HAP-1 (cell line): Measurements from ENCODE around the gene KLHL35.

Experiments used
- DNase-seq, 2 experiments: peaks; one replicate each; pipeline ENCODE4 v3.0.0-alpha.2; 2016 to 2020; ENCODE audit warnings: low spot score in 2 of 2
- H3K27me3 ChIP-seq: fragments of 250-450 bp; sonication (Bioruptor Pico); 2 replicates; pipeline ENCODE4 v1.5.1; 2020; ENCODE audit warnings: low read depth, mild to moderate bottlenecking, moderate library complexity
- H3K36me3 ChIP-seq: fragments of 250-450 bp; sonication (Bioruptor Pico); replicated peaks from 2 replicates; pipeline ENCODE4 v1.5.1; 2020; ENCODE audit warnings: mild to moderate bottlenecking
- H3K4me1 ChIP-seq: fragments of 250-450 bp; sonication (Bioruptor Pico); 2 replicates; pipeline ENCODE4 v1.5.1; 2020; ENCODE audit warnings: mild to moderate bottlenecking
- H3K4me3 ChIP-seq: fragments of 250-450 bp; sonication (Bioruptor Pico); 2 replicates; pipeline ENCODE4 v1.5.1; 2020; ENCODE audit warnings: mild to moderate bottlenecking, moderate library complexity
- H3K9me3 ChIP-seq: fragments of 250-450 bp; sonication (Bioruptor Pico); 2 replicates; pipeline ENCODE4 v1.5.1; 2020; ENCODE audit warnings: mild to moderate bottlenecking, moderate library complexity
- in situ Hi-C: fragments of 300-500 bp; cut with MboI; formaldehyde crosslinking; loops from 3 replicates; pipeline ENCODE4 v1.14.3; 2020; ENCODE audit warnings: low sequenced_read_pairs, inconsistent platforms, mixed read lengths

The KLHL35 gene

DNA sequence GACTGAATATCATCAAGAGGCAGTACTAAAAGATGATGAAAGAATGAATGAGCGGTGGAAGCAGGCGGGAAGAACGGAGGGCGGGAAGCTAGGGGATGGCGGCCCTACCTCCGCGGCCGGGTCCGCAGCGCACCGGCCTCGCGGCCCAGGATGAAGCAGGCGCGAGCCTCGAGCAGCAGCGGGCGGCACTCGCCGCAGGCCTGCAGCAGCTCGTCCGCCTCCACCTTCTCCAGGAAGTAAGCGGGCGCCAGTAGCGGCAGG lies 3.4 kb downstream of the KLHL35 start:
- DNase-seq: no peak
- Histone ChIP-seq H3K36me3 (no peaks in the 10 kb centered on the region), H3K4me1 (no peaks in the 10 kb centered on the region), H3K9me3 (no peaks in the 10 kb centered on the region), H3K4me3 (no peak overlapping the region), H3K27me3 (peaks cover 30% of the 10 kb centered on the region)
- in situ Hi-C loops: no loop called here

DNA sequence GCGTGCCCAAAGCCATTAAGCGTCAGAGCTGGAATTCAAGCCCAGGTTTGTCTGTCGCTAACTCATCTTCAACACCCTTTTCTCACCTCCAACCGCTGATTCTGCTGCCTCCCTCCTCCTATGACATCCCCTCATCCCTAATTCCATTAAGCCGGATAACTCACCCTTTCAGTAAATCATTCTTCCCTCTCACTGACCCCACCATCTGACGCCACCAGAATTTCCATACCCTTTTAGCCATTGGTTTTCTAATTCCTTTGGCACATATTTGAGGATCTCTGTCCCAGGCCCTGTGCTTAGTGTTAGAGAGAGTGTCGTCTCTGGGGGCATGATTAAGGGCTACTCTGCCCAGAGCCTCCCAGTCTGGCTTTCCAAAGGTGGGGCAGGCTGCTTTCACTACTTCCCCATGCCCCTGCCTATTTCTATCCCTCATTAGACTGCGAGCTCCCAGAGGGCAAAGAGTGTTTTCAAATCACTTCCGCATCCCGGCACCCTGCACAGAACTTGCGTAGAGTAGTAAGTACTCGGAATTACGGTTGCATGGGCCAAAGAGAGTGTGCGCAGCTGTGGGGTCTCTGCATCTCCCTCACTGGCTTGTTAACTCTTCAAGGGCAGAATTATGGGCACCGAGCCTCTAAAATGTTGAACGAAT lies 3.9 kb downstream of the KLHL35 start:
- Histone ChIP-seq H3K4me3 (no peak overlapping the region), H3K9me3 (no peaks in the 10 kb centered on the region), H3K27me3 (peaks cover 30% of the 10 kb centered on the region), H3K36me3 (no peaks in the 10 kb centered on the region), H3K4me1 (no peaks in the 10 kb centered on the region)
- DNase-seq: no peak
- in situ Hi-C loops: no loop called here

DNA sequence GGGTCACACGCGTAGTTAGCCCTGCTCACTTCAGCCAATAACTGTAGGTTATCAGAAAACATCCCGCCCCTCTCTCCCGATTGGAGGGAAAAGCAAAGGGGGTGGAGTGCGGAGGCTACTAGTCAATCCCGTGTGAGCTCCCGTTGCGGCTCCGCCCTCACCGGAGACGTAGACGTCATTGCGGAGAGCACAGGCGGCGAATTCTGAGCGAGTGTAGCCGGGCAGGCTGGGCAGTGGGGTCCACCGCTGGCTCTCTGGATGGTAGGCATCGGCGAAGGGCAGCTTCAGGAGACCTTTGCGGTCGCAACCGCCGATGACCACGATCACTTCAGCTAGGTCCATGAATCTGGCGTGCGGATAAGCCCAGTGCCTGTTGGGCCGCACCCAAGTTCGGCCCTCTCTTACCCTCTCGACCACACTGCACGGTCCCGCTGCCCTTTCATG lies 4.7 kb downstream of the KLHL35 start:
- H3K4me3 ChIP-seq: no peak overlapping the region
- H3K27me3 ChIP-seq: peaks cover 30% of the 10 kb centered on the region
- peaks cover 2% of the 10 kb centered on the region; the same call in 1 of the 2 replicates for H3K36me3 ChIP-seq
- no peaks in the 10 kb centered on the region for H3K4me1 ChIP-seq
- in situ Hi-C loops: no loop called here
- H3K9me3 ChIP-seq: no peaks in the 10 kb centered on the region
- peak in 1 of 2 experiments; percentile 32 for DNase-seq

DNA sequence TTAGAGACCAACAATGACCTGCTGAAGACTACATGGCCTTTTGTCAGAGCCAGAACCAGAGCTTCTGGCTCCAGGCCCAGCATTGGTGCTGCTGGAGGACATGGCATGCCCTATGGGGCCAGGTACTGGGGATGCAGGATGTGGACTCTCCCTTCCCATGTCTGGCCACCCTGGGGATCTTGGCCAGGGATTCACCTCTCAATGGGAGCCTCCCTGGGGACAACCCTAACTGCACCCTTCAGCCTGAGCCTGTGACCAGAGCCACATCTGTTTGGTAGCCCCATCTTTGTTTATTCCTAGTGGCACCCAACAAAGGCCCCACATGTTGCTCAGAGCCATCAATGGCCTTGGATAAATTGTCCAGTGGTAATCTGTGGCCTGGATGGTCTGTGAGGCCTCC lies 5.8 kb downstream of the KLHL35 start:
- H3K36me3 ChIP-seq: peaks cover 13% of the 10 kb centered on the region; the same call in 1 of the 2 replicates

GRCh38 chr11:75426720-75427086 lies 6.3 kb downstream of the KLHL35 start:
- Histone ChIP-seq H3K36me3 (peaks cover 18% of the 10 kb centered on the region; the same call in 1 of the 2 replicates), H3K4me3 (no peak overlapping the region), H3K27me3 (peaks cover 21% of the 10 kb centered on the region), H3K9me3 (no peaks in the 10 kb centered on the region), H3K4me1 (no peaks in the 10 kb centered on the region)
- in situ Hi-C loops: no loop called here
- no peak for DNase-seq

More for the DNA sequence above, 5.8 kb downstream of the KLHL35 start:
- in situ Hi-C loops: no loop called here
- no peak for DNase-seq
- no peak overlapping the region for H3K4me3 ChIP-seq
- peaks cover 26% of the 10 kb centered on the region for H3K27me3 ChIP-seq
- H3K4me1 ChIP-seq: no peaks in the 10 kb centered on the region
- H3K9me3 ChIP-seq: no peaks in the 10 kb centered on the region

DNA sequence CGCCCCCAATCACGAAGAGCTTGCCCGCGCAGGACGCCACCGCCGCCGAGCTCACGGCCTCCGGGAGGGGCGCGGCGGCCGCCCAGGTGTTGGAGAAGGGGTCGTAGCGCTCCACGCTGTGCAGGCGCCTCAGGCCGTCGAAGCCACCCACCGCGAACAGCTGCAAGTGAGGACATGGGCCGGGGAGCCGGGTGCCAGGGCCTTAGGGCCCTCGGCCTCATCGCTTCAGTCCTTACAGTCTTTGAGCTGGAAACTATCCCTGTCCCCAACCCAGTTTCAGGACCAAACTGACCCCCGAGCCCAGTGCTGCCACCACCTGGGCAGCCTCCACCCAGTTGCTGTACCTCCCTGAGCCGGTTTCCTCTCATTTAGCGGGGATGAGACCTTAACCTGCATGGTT lies 7.6 kb downstream of the KLHL35 start:
- Histone ChIP-seq H3K9me3 (no peaks in the 10 kb centered on the region), H3K4me1 (no peaks in the 10 kb centered on the region), H3K27me3 (peaks cover 8% of the 10 kb centered on the region), H3K4me3 (no peak overlapping the region), H3K36me3 (peaks cover 22% of the 10 kb centered on the region; the same call in 1 of the 2 replicates)
- peak in 1 of 2 experiments; percentile 33 for DNase-seq
- in situ Hi-C loops: no loop called here

DNA sequence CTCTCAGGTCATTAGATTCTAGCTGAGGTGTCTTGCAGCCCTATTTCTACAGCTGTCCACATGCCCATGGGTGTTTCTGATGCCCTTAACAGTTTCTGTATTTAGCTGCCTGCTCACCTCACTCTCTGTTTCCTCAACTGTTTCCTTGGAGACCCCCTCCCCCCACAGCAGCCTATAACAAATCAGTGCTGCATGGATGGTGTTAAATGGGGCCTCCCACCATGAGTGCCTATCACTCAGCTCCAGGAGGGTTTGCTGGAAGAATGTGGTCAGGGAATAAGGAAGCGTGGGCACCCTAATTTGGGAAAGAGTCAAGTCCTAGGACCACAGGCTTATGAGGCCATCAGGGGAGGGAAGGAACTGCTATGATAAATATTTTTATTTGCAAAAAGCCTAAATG lies 8.6 kb downstream of the KLHL35 start:
- DNase-seq: no peak
- Histone ChIP-seq H3K4me1 (no peaks in the 10 kb centered on the region), H3K36me3 (peaks cover 22% of the 10 kb centered on the region; the same call in 1 of the 2 replicates), H3K4me3 (no peak overlapping the region), H3K27me3 (peaks cover 3% of the 10 kb centered on the region; the same call in 1 of the 2 replicates), H3K9me3 (no peaks in the 10 kb centered on the region)
- in situ Hi-C loops: no loop called here

DNA sequence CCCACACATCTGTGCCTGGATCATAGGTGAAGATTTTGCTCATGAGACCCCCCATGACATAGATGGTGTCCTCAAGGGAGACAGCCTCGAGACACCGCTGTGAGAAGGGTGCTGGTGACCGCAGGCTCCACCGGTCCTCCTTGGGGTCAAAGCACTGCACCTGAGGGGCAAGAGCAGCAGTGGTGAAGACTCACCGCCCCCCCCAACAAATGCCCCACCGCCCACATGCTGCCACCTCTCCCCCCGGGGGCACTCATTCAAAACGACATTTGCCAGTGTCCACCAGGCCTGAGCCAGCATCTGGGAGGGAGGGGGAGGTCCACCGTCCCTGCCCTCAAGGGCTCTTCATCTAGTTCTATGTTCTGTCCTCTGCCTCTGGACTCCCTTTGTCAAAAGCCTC lies 9.3 kb downstream of the KLHL35 start:
- H3K4me1 ChIP-seq: no peaks in the 10 kb centered on the region

DNA sequence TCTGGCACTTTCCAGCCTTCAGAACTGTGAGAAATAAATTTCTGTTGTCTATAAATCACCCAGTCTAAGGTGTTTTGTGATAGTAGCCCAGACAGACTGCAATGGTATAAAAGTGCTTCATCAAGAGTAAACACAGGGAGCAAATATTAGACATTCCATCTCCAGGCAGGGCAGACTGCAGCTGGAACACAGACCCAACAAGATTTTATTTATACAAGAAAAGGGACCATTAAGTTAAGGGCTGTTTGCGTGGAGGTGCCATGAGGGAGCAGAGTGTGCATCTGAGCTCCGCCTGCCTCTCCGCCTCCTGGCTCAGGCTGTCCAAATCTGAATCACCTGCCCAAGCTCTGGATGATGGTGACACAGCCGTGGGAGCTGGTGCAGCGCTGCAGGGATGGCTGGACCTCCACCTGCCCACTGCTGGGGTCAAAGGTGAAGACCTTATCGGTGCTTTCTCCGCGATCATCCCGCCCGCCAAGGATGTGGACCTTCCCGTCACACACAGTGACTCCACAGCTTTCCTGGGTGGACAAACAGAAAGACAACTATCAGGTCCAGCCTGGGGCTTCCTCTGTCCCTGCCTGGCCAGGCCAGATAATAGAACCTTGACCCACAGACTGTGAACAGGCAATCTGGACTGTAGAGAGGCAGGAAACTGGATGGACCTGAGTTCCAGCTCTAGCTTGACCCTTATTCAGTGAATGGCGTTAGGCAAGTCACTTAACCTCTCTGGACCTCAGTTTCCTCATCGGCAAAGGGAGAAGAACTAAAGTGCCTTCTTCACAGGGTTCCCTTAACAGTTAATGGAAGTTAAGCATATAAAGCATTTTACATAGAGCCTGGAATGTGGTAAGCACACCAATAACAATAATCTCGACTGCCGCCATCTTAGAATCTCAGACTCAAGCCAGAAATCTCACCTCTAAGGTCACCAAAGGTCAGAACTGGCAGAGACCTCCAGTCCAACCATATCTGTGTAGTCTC lies 10.5 kb downstream of the KLHL35 start:
- Histone ChIP-seq H3K36me3 (peaks cover 31% of the 10 kb centered on the region), H3K4me1 (no peaks in the 10 kb centered on the region)

More for the DNA sequence above, 9.3 kb downstream of the KLHL35 start:
- Histone ChIP-seq H3K4me3 (no peak overlapping the region), H3K9me3 (no peaks in the 10 kb centered on the region), H3K36me3 (peaks cover 25% of the 10 kb centered on the region; the same call in 1 of the 2 replicates), H3K27me3 (no peaks in the 10 kb centered on the region)
- DNase-seq: no peak
- in situ Hi-C loops: no loop called here

DNA sequence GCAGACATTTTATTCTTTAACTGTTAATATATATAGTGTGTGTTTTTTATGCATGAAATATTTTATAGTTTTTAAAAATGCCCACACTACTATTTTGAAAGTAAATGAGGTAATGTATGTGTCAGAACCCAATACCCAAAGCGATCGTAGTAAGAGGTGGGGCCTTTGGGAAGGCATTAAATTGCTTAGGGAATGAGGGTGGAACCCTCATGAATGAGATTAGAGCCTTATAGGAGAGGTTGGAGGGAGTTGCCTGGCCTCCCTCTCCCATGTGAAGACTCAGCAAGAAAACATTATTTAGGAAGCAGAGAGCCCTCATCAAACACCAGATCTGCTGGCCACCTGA lies 11.1 kb downstream of the KLHL35 start:
- H3K4me3 ChIP-seq: no peak overlapping the region
- no peaks in the 10 kb centered on the region for H3K27me3 ChIP-seq
- no peak for DNase-seq
- in situ Hi-C loops: no loop called here
- no peaks in the 10 kb centered on the region for H3K9me3 ChIP-seq
- no peaks in the 10 kb centered on the region for H3K4me1 ChIP-seq
- peaks cover 34% of the 10 kb centered on the region for H3K36me3 ChIP-seq

More for the DNA sequence above, 10.5 kb downstream of the KLHL35 start:
- DNase-seq: no peak
- Histone ChIP-seq H3K27me3 (no peaks in the 10 kb centered on the region), H3K9me3 (no peaks in the 10 kb centered on the region), H3K4me3 (no peak overlapping the region)
- in situ Hi-C loops: no loop called here

- Histone ChIP-seq H3K36me3 (peaks cover 40% of the 10 kb centered on the region), H3K27me3 (no peaks in the 10 kb centered on the region), H3K4me3 (no peak overlapping the region), H3K9me3 (no peaks in the 10 kb centered on the region), H3K4me1 (no peaks in the 10 kb centered on the region)
- no peak for DNase-seq
- in situ Hi-C loops: no loop called here
Measured at GRCh38 chr11:75421035-75421602, 11.9 kb downstream of the KLHL35 start.

DNA sequence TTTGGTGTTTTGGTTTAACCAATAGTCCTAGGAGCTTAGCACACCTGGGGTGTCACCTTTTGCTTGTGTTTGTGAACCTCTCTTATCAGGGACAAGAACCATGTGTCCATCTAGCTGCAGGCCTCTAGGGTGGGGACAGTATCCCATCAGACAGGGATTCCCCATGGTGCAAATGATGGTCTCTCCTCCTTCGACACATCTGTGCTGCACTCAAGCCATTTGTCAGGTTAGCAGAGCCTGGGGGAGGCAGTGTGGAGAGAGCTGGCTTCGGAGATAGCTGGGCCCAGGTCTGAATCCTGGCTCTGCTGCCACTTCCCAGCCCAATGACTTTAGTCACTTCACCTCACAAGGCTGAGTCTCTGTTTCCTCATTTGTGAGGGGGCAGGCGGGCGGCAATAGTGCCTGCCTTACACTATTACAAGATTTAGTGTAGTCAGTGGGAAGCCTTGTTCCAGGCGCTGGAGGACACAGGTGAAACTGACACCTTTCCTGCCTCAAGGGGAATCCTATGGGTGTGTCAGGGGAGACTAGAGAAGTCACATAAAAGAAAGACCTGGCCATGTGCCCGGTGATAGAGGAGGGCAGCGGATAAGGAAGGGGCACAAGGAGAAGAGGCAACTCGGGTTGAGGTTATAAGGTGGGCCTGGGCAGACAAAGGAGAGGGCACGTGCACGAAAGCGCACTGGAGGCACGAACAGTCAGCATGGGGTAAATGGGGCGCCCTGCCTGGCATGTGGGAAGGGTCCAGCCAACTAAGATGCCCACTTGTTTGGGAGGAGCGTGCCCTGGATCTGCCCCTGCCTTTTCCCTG lies 12.6 kb downstream of the KLHL35 start:
- Histone ChIP-seq H3K36me3 (peaks cover 42% of the 10 kb centered on the region), H3K4me3 (no peak overlapping the region), H3K4me1 (no peaks in the 10 kb centered on the region), H3K9me3 (no peaks in the 10 kb centered on the region), H3K27me3 (no peaks in the 10 kb centered on the region)
- DNase-seq: no peak
- in situ Hi-C loops: no loop called here

DNA sequence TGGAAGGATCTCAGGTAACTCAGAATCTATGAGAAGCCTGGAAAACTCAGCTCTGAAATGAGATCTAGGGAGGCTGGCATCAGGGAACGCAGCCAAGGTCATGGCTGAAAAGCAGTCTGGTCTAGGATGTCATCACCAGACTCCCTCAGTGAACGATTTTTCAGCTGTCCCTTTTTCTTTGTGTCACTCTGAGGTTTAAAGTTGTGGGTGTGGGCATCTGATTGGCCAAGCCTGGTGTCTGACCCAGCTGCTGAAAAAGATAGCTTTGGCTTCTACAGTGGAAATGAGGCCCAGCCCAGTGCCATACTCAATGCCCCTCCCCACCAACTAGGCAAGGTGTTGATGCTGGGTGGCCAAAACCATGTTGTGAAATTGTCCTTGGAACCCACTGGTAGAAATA lies 19.1 kb downstream of the KLHL35 start:
- H3K27me3 ChIP-seq: no peaks in the 10 kb centered on the region
- peaks cover 68% of the 10 kb centered on the region for H3K36me3 ChIP-seq
- in situ Hi-C loops: no loop called here
- no peaks in the 10 kb centered on the region for H3K4me1 ChIP-seq
- no peak for DNase-seq
- no peak overlapping the region for H3K4me3 ChIP-seq
- no peaks in the 10 kb centered on the region for H3K9me3 ChIP-seq
